Measurements from ENCODE around the gene GPR153.

Gene GPR153

DNA sequence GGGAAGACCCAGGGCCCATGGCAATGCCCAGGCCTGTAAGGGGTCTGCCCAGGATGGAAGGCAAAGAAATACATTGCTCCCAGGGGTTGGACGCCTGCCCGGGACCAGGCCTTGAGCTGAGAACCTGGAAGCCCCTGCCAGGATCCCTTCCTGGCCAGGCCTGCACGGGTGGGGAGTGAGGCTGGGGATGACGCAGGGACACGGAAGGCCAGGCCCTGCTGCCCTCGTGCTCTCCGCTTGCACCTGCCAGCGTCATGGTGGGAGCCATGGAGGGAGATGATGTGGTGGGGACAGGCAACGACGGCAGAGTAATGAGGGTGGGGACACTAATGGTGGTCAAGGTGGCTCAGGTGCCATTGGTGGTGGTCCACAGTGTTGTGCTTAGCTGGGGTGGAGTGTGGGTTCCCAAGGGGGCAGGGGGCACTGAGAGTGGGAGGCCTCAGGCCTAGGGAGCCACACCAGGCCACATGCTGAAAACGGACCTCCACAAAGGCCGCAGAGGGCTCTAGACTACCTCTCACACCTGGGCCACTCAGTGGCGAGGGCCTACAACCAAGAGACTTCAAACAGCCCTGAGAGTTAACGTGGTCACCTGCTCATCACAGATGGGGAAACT is 12.6 kb downstream of the GPR153 start:
- no peak for DNase-seq (ENCODE audit: low spot score)

DNA sequence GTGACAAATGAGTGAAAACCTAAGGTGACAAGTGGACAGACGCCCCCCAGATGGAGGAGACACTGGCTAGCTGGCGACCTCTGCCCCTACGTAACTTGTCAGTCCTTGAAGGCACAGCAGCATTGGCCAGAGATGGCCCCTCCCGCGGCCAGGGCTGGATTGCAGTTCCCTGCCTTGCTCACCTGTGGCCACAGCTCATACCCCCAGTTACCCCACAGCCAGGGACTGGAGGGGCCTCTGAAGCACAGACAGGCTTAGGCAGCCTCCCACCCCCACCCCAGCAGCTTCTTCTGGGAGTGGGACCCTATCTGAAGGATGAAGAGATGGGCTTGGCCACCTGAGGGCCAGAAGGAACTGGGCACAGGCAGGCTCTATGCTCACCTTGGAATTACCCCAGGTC is 13.2 kb downstream of the GPR153 start:
- no peak for DNase-seq (ENCODE audit: low spot score)

DNA sequence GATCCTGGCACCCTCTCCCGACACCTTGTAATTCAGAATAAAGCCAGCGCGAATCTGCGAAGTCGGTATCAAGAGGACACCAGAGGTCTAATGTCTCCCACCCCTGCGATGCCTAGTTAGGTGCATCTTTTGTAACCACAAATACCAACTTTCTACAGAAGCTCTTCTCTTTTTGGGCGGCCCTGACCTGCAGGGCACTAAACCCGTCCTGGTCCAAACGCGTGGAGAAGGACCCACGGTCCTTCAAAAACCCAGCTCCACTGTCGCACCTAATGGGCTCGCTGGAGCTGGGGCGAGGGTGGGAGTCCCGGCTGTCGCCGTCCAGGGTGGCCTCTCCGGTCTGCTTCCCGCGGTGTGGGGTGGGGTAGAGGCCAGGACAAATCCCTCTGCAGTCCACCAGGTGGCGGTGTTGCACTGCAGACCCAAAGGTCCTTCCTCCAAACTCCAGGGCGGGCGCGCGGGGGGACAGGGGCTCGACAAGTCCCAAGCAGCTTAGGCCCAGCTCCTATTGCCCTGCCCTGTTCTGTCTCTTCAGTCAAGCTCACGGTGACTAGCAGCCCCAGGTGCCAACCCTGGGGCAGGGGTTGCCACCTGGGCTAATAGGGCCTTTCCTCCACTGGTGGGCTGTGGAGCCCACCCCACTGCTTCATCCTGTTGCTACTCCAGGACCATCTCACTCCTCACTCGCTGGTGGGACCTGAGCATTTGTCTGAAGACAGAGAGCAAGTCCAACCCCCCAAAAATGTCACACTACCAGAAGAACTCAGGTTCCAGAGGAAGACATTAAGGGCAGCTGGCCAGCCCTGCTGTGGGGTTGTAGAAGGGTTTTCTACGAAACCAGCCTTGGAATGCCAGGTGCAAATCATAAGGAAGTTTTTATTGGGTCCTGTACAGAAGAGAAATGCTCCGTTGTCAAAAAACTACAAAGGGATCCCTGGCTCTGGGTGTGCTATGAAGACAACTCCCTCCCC is 14.1 kb downstream of the GPR153 start:
- DNase-seq (ENCODE audit: low spot score) = peak; percentile 90

DNA sequence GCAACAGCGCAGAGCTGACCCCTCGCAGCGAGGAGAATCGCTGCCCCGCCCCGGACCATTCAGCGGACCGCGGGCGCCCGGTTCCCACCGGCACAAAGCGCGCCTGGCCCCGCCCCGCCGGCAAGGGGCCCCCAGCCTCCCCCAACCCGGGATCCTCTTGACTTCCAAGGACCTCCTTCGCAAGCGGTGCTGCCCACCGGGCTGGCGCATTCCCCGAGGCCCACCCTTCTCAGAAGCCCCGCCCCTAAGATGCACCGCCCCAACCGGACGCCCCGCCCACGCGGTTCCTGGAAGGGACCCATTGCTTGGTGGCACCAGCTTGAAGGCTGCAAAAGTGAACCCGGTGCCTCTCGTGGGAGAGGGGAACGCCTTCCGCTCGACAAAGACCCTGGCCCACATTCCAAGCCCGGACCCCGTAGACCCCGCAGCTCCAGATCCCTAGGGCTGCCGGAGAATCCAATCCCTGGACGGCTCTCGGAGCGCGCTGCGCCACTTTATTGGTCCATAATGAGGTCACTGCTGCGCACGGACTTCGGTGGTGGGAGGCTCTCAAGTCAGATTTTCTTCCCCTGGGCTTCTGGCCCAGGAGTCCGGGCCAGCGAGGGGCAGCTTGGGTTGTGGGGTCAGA is 14.9 kb downstream of the GPR153 start:
- DNase-seq (ENCODE audit: low spot score) = peak; percentile 45

DNA sequence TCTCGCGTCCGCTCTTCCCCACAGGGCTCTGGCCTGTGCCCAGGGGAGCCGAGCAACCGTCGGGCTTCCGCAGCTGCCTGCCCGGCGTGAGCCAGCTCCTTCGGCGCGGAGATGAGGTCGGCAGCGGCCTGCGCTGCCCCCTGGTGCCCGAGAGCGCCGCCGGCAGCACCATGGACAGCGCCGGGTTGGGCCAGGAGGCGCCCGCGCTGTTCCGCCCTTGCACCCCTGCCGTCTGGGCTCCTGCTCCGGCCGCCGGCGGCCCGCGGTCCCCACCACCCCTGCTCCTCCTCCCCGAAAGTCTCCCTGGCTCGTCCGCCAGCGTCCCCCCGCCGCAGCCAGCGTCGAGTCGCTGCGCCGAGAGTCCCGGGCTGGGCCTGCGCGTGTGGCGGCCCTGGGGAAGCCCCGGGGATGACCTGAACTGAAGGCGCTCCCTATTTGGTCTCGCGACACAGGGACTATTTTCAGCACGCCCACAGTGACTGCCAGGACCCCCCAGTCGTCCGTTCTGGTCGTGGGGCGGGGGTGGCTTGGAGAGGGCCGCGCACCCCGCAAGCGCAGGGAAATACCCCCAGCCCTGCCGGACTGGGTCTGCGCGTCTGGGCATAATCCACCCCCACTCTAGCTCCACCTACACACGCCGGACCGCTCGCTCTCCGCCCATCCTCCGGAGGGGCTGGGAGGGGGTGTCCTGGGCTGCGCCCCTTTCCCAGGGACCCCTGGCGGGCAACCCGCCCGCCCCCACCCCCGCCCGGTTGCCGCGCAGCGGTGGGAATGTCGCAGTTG is 15.6 kb downstream of the GPR153 start:
- peak; percentile 94 for DNase-seq (ENCODE audit: low spot score)

DNA sequence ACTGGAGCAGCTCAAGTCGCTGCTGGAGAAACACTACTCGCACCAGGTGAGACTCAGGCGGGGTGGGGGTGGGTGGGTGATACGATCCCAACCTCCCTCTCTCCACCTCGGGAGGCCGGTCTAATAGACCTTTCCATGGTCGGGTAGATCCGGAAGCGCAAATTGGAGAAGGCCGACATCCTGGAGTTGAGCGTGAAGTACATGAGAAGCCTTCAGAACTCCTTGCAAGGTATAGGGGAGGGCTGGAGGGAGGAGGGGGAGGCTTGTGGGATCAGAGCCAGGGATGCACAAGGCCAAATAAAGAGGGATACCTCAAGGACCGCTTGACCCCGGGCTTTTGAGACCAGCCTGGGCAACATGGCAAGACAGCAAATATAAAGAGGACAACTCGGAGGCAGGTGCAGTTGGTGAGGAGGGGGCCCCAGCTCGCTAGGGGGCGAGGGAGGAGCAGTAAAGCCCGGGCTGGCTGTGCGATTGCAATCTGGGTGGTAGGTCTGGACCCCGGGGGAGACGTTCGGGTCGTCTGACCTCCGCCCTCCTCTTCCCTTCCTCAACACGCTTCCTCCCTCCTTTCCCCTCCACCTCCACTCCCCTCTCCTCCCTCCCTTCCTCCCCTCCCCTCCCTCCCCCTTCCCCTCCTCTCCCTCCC is 16.4 kb downstream of the GPR153 start:
- DNase-seq (ENCODE audit: low spot score) = no peak

DNA sequence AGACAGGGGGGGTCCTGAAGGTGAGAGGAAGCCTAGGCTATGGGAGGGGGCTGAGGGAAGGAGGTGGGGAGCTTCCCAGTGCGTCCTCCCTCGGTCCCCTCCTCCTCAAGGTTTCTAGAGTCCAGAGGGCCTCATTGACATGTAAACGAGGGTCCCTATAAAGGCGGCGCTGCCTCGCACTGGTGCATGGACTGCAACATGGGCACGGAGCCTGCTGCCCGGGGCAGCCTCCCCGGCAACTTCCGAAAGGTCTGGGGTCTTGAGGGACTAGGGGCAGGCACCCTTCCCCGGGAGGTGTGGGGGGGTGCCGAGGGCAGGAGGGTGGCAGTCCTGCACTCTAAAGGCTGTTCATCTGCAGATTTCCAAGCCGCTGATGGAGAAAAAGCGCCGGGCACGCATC is 16.9 kb downstream of the GPR153 start, which contains the start of gene HES3:
TSS of gene HES3 (plus strand) at position 187 of the 400 bp plus-strand sequence. CDS start at position 374, 187 bp downstream.
- DNase-seq (ENCODE audit: low spot score) = no peak

DNA sequence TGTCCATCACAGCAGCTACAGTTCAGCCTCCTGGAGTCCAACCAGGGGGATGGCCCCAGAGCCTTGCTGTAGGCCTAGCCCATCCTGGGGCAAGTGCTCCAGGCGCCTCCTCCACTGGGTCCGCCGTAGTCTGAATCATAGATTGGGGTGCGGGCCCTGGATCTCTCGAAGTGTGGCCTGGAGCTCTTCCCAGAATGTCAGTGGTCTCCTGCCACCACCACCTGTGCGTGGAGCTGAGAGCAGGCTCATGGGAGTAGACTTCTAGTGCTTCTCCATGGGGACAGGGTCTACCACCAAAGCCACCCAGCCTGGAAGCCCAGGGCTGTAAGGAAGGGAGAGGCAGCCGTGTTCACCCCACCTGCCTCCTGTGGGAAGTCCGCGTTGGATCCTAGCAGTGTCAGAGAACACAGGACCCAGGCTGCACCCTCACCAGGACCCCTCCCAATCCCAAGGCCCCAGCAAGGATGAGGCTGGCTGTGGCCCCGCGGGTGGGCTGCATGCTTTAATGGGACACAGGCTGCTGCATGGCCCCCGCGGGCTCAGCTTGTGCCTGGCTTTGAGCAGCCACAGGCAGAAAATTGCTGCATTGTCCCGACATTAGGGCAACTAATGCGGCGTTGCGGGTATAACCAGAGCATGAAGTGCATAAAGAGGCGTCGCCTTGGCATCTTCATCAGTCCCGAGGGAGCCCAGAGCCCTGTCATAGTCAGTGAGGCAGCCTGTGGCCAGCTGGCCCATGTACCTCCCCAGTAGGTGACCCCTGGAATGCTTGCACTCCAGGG is 17.7 kb downstream of the GPR153 start:
- no peak for DNase-seq (ENCODE audit: low spot score)

DNA sequence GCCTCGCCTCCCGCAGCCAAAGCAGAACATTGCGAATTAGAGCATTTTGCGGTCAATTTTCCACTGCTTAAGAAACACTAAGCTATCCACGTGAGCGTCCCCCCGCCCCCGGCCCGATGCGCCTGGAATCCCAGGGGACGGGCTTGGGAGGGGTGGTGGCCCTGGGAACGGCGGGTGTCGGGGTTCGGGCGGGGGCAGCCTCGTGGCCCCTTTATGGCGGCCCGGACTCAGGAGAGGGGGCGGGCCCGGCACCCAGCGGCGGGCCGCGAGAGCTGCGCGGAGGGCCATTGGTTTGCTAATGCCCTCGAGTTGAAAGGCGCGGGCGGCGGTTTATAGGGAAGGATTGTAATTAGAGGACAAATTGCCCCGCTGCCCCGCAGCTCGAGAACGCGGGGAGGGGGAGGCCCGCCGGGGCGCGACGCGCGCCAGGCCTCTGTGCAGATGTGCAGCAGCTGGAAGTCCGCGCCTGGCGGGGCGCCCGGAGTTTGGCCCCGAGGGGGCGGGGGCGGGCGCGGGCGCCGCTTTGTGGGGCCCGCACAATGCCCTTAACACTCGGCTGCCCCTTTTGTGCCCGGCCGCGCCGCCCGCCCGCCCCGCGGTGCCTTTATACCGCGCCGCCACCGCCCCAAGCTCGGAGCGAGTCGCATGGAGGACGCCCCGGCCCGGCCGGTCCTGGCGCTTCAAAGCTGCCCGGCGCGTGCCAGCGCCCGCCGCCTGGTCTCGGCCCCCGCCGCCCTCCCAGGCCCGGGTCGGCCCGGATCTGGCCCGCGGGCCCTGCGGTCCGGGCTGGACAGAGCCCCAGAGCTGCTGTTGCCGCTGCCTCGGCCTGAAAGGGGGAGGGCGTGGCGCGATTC is 18.8 kb downstream of the GPR153 start:
- peak; percentile 53 for DNase-seq (ENCODE audit: low spot score)

DNA sequence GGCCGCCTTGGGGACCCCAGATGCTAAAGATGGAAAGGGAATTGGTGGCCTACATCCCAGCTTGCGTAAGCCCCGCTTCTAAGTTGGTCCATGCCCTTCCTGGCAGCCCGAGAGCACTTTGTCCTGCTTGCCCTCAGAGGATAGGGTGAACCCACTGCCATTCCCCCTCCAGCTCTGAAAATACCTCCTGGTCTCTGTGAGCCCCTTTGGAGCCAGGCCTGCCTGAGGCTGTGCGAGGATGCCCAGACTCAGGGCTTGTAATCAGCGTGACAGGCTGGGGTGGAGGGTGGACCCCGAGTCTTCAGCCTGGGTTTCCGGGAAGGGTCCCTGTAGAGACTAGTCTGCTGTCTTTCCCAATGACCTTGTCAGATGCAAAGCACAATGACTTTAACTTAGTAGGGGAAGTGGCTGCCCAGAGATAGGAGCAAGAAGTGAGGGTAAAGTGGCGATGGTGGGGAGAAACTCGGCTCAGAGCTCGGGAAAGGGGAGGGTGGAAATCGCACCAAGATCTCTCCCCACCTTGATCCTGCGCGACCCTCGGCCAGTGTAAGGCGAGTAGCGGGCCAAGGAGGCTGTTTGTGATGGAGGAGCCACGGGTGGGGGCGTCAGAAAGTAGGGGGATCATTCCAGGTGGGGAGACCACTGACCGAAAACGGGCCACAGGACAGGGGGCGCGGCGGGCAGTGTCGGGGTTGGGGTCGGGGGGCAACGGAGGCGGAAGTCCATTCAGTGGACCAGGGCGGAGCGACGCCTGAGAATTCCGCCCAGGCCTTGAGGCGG is 19.6 kb downstream of the GPR153 start:
- DNase-seq (ENCODE audit: low spot score) = no peak

DNA sequence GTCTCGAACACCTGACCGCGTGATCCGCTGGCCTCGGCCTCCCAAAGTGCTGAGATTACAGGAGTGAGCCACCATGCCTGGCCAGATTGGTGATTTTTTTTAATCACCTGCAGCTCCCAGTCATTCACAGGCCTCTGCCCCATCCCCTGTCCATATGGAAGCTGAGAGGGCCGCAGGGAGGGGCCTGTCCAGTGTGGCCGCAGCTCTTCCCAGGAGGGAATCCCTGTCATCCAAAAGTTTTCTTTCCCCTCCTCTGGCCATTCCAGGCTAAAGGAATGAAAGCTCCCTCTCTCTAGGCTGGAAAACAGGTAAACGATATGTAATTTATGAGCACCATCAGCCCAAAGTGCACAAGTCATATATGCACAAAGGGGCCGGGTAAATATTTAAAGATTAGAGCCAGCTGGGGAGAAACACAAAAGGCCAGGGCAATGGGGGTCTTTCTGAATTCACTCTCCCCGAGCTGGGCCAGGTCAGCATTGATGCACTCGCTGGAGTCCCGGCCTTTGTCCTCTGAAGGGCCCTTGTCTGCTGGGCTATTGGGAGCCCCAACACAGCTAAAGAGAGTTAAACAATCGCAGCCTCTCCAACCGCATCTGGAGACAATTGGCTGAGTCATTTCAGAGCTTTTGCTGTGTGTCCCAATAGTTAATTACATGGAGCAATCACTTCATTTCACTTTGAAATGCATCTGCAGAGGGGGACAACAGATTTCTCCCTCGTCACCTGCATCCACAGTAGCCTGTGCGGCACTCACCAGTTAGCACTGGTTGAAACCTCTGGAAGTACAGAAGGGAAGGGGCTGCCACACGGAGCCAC is 20.7 kb downstream of the GPR153 start:
- peak; percentile 66 for DNase-seq (ENCODE audit: low spot score)

DNA sequence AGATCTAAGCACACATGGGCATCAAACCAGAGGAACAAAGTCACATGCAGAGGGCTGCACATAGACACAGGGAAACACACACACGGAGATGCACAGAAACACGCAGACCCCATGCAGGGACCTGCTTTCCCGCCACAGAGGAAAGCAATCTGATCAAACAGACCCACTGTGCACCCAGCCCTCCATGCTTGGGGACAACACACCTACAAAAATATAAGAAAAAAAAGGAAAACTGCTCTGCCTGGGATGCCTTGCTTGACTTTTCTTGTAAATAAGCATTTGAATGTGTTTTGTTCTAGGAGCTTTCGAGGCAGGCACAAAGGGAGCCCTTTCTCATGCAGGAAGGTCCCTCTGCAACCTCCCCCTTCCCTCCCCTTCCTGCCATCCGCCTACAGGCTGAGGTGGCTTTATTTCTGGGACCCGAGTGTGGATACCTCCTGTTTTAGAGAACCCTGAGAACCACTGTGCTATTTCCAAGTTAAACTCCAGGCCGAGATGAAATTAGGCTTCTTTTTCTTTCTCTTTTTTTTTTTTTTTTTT is 21.6 kb downstream of the GPR153 start:
- no peak for DNase-seq (ENCODE audit: low spot score)

DNA sequence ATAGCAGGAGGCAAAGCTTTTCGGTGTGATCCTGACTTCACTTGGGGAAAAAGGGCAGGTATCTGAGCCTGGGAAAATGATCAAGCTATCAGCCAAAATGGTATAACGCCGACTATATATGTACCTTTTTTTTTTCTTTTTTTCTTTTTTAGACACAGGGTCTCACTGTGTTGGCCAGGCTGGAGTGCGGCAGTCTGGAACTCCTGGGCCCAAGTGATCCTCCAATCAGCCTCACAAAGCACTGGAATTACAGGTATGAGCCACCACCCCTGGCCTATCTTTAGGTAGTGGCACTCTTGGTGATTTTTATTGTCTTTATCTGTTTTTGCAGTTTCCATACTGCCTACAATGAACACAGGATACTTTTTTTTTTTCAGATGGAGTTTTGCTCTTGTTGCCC is 23.8 kb downstream of the GPR153 start:
- no peak for DNase-seq (ENCODE audit: low spot score)

DNA sequence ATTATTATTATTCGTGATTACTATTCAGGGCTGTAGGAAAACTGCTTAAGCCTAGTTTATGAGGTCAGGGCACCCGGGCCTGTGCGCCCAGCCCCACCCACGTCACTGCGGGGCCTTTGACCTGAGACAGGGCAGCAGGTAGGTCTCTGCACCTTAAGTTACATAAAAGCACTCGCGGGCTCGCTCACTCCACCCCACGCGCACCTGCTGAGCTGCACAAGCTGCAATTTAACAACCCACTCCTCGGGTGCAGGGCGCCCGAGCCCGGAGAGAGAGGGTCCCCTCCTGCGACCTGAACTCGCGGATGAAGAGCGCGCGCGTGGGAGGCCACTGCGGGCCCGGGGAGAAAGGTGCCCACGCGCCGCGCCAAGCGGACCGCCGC is 25.6 kb downstream of the GPR153 start:
- DNase-seq (ENCODE audit: low spot score) = no peak

DNA sequence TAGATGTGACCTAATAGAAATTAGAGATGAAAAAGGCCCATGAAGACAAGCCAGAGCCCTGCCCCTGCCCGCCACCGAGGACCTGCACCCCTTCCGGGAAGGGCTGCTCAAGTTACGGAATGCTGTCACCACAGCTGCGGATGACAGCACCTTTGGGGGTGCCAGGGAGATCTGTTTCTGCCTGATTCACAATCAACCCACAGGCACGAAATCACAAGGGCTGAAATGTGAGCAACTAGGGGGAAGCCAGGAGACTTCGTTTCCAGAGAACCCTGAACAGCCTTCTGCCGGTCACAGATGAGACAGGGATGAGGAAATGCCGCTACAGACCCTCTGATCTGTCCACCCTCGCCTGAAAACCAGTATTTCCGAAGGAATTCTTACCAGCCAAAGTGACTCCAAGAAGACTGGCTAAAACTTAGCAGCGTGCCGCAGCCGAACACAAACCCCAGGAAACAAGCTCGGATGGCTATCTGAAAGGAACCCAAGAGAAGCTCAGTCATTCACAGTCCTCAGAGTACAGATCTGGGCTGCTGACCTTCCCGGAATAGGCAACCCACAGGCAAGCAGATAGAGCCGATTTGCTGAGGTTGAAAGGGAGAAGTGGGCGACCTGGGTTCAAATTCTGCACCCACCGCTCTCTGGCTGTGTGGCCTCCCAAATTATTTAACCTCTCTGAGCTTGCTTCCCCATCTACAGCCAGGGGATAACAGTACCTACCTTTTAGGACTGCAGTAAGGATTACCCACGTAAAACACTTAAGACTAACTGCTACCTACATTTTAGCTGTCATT is 26.2 kb downstream of the GPR153 start:
- DNase-seq (ENCODE audit: low spot score) = peak; percentile 55

DNA sequence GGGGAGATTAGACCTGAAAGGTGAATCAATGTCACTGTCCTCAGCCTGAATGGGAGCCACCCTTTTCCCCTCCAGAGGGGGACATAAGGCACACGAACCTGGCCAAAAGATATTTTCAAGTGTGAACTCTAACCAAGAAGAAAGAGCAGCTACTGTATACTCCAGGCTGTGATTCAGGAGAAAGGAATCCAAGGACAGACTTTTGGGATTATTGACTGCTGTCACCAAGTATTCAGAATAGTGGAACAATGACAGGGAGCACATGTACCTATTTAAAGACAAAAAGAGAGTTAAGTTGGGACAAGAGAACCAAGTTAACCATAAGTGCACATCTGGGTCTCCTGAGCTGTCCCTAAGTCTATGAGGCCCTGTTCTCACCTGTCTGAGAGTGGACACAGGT is 27.5 kb downstream of the GPR153 start:
- no peak for DNase-seq (ENCODE audit: low spot score)

DNA sequence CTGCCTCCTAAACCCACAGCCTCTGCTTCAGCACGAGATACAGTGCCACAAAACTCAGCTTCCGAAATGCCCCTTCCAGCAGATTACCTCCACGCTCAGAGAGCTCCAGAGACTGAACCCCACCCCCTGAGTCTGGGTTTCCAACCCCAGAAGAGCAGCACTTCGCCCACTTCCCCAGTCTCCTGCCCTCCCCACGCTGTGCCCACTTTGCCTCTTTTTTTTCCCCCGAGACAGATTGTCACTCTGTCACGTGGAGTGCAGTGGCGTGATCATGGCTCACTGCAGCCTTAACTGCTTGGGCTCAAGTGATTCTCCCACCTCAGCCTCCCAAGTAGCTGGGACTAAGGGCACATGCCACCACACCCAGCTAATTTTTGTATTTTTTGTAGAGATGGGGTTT is 35.2 kb downstream of the GPR153 start:
- DNase-seq (ENCODE audit: low spot score) = no peak
